Fibroblast of lung (primary cell): Measurements from ENCODE around the gene SNRK.

ENCODE experiments used
- EZH2 ChIP-seq: IDR thresholded peaks from 2 replicates; pipeline ENCODE4 v1.5.1; 2012; ENCODE audit warnings: low read length, control low read depth, mild to moderate bottlenecking; ENCODE audit errors: missing control alignments
- TF ChIP-seq, protein P1 (sequence below), 2 donors: IDR thresholded peaks in 1 of 2; conservative IDR thresholded peaks in 1 of 2; 1 replicate in 1 of 2; 2 replicates in 1 of 2; pipeline ENCODE4 v1.5.1; 2011 to 2012; ENCODE audit warnings: low read length in 2 of 2, control low read depth in 1 of 2, inconsistent platforms in 1 of 2, low read depth in 1 of 2, mild to moderate bottlenecking in 1 of 2

- TF ChIP-seq, protein P1, sequence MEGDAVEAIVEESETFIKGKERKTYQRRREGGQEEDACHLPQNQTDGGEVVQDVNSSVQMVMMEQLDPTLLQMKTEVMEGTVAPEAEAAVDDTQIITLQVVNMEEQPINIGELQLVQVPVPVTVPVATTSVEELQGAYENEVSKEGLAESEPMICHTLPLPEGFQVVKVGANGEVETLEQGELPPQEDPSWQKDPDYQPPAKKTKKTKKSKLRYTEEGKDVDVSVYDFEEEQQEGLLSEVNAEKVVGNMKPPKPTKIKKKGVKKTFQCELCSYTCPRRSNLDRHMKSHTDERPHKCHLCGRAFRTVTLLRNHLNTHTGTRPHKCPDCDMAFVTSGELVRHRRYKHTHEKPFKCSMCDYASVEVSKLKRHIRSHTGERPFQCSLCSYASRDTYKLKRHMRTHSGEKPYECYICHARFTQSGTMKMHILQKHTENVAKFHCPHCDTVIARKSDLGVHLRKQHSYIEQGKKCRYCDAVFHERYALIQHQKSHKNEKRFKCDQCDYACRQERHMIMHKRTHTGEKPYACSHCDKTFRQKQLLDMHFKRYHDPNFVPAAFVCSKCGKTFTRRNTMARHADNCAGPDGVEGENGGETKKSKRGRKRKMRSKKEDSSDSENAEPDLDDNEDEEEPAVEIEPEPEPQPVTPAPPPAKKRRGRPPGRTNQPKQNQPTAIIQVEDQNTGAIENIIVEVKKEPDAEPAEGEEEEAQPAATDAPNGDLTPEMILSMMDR (conservative IDR thresholded peaks at IDR 0.05 in 1 of 2, IDR thresholded peaks at IDR 0.05 in 1 of 2; ENCODE audit: low read depth in 1 of 2, low read length in 2 of 2): no peak
- no peak for TF ChIP-seq EZH2
Measured at GRCh38 chr3:43373560-43373928, 87.2 kb downstream of the SNRK start.
